ENCODE results near the gene OPN1LW. TPM values are rescaled to one million over a fixed set of nuclear protein-coding genes. Genes with fewer than 3 reads are reported as not detected.

Gene OPN1LW
- total RNA-seq, 2 donors from 2014 or later, result not detected

DNA sequence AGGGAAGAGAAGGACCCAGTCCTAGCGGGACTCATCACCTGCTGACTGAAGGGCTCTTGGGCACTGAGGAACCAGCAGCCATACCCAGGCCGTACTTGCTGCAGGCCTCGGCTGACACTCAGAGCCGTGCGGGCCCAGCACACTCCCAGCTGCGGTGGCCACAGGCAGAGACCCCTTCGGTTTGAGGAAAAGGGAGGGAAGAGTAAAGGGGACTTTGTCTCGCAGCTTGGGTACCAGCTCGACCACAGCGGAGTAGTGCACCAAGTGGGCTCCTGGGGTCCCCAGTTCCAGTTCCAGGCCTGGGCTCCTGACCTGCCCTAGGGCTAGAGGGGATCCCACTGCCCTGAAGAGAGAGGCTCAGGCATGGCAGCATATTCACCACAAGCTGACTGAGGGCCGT lies 17.9 kb upstream of the OPN1LW start:
- no peak for DNase-seq (ENCODE audit: low spot score)
- TF ChIP-seq POLR2A (IDR thresholded peaks at IDR 0.05) (no peak), POLR2AphosphoS5 (IDR thresholded peaks at IDR 0.05) (no peak)
- TF ChIP-seq, protein P1, sequence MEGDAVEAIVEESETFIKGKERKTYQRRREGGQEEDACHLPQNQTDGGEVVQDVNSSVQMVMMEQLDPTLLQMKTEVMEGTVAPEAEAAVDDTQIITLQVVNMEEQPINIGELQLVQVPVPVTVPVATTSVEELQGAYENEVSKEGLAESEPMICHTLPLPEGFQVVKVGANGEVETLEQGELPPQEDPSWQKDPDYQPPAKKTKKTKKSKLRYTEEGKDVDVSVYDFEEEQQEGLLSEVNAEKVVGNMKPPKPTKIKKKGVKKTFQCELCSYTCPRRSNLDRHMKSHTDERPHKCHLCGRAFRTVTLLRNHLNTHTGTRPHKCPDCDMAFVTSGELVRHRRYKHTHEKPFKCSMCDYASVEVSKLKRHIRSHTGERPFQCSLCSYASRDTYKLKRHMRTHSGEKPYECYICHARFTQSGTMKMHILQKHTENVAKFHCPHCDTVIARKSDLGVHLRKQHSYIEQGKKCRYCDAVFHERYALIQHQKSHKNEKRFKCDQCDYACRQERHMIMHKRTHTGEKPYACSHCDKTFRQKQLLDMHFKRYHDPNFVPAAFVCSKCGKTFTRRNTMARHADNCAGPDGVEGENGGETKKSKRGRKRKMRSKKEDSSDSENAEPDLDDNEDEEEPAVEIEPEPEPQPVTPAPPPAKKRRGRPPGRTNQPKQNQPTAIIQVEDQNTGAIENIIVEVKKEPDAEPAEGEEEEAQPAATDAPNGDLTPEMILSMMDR (IDR thresholded peaks at IDR 0.05), result no peak
- Histone ChIP-seq H3K9me3 (no peaks in the 10 kb centered on the region), H3K27me3 (replicated peaks; ENCODE audit: insufficient read depth) (no peaks in the 10 kb centered on the region), H3K4me1 (replicated peaks) (no peaks in the 10 kb centered on the region), H3K4me3 (no peak overlapping the region), H3K36me3 (no peaks in the 10 kb centered on the region), H3K27ac (no peak overlapping the region)
- intact Hi-C loops (cut with DNase I), result no loop called here
- no CpG with 5 or more reads among the region's 11 CpGs for WGBS

DNA sequence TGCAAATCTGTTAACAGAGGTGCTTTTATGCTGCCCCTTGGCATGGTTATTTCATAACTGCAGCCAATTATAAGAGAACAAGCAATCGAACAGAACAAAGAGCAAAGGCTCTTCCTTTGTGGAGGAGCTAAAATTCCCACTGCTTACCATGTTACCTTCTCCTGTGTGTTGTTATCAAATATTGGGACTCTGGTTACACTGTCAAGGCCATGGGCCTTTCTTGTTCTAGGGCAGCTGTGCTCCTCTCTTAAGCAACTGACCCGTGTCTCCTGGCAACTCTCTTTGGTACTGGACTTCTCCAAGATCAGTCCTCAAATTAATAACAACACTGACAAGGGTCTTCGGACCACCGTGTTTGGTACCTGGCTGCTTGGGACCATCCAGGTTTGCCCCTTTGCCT lies 12.1 kb upstream of the OPN1LW start:
- Histone ChIP-seq H3K27ac (no peak overlapping the region), H3K36me3 (no peaks in the 10 kb centered on the region), H3K4me1 (replicated peaks) (no peaks in the 10 kb centered on the region), H3K9me3 (no peaks in the 10 kb centered on the region), H3K27me3 (replicated peaks; ENCODE audit: insufficient read depth) (no peaks in the 10 kb centered on the region), H3K4me3 (no peak overlapping the region)
- intact Hi-C loops (cut with DNase I), result no loop called here
- WGBS, result 69% methylated on average over 4 of the region's 4 CpGs
- TF ChIP-seq POLR2A (IDR thresholded peaks at IDR 0.05), result no peak
- TF ChIP-seq POLR2AphosphoS5 (IDR thresholded peaks at IDR 0.05), result no peak
- TF ChIP-seq, protein P1 (IDR thresholded peaks at IDR 0.05), result no peak
- DNase-seq (ENCODE audit: low spot score), result no peak

DNA sequence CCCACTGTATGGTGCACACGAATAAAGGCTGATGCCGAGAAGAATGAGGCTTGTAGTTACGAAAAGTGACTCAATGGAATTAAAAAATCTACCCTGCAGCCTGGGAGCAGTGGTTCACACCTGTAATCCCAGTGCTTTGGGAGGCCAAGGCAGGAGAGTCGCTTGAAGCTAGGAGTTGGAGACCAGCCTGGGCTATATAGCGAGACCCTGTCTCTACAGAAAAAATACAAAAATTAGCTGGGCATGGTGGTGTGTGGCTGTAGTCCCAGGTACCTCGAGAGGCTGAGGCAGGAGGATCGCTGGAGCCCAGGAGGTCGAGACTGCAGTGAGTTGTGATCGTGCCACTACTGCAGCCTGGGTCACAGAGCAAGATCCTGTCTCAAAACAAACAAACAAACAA lies 11.7 kb upstream of the OPN1LW start:
- 99% methylated on average over 9 of the region's 9 CpGs for WGBS
- Histone ChIP-seq H3K4me3 (no peak overlapping the region), H3K27me3 (replicated peaks; ENCODE audit: insufficient read depth) (no peaks in the 10 kb centered on the region), H3K4me1 (replicated peaks) (no peaks in the 10 kb centered on the region), H3K36me3 (no peaks in the 10 kb centered on the region), H3K9me3 (no peaks in the 10 kb centered on the region), H3K27ac (no peak overlapping the region)
- intact Hi-C loops (cut with DNase I), result no loop called here
- no peak for DNase-seq (ENCODE audit: low spot score)
- TF ChIP-seq POLR2A (IDR thresholded peaks at IDR 0.05), result no peak
- TF ChIP-seq, protein P1 (IDR thresholded peaks at IDR 0.05), result no peak
- TF ChIP-seq POLR2AphosphoS5 (IDR thresholded peaks at IDR 0.05), result no peak

DNA sequence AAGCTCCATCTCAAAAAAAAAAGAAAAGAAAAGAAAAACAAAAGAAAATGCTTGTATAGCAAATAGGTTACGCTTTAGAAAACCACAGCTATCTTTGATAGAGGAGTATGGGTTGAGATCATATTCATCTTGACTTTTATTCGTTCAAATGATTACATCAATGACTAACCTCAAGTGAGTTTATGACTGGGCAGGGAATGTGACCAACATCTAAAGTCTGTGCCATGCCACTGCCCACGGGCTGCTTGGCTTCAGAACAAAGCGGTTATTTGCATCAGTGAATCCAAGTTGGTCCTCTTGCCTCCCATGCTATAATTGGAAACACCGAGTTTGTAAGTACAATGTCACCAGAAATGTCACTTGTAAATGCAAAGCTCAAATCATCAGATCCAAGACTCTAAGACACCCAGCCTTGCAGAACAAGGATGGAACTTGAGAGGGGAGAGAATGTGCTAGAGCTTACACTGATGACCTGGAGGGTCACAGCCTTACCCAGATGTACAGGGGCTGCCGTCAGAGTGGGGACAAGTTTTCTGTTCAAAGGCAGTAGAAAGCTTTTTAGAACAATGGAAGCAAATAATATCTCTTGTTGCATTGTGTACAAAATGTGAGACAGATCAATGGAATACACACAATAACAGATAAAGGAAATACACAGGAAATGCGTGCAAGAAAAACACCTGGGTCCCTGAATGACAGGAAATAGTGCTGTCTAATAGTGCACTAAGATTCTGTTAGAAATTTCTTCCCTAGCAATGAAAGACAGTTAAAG lies 8.4 kb upstream of the OPN1LW start:
- H3K27me3 ChIP-seq (replicated peaks; ENCODE audit: insufficient read depth), result no peaks in the 10 kb centered on the region
- TF ChIP-seq, protein P1 (IDR thresholded peaks at IDR 0.05), result no peak
- no peak for TF ChIP-seq POLR2A (IDR thresholded peaks at IDR 0.05)
- TF ChIP-seq POLR2AphosphoS5 (IDR thresholded peaks at IDR 0.05), result no peak
- intact Hi-C loops (cut with DNase I), result no loop called here
- H3K9me3 ChIP-seq, result no peaks in the 10 kb centered on the region
- no peaks in the 10 kb centered on the region for H3K36me3 ChIP-seq
- no peaks in the 10 kb centered on the region for H3K4me1 ChIP-seq (replicated peaks)
- DNase-seq (ENCODE audit: low spot score), result no peak
- no peak overlapping the region for H3K4me3 ChIP-seq
- 72% methylated on average over 7 of the region's 7 CpGs for WGBS
- no peak overlapping the region for H3K27ac ChIP-seq

DNA sequence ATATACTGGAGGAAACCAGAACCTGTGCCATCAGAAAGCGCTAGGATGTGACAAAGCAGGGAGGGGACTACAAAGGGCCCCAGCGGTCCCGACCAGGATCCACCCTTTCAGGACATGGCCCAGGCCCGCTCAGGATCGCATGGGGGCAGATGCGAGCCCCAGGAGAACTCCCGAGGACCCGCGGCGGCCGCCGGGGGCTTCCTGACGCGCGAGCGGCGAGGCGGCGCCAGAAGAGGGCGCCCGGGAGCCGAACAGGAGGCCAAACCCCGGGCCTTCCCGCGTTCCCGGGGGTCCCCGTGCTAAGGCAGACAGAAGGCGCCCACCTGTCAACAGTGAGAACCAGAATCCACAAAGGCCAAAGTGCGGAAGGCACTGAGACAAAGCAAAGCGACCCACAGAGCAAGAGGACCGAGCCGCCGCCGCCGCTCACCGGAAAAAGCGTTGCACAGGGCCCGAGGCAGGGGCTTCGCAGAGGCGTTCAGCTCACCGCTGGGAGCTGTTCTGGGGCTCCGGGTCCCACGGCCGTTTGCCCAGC lies 7.3 kb upstream of the OPN1LW start:
- intact Hi-C loops (cut with DNase I), result no loop called here
- H3K9me3 ChIP-seq, result no peaks in the 10 kb centered on the region
- H3K4me1 ChIP-seq (replicated peaks), result no peaks in the 10 kb centered on the region
- TF ChIP-seq POLR2AphosphoS5 (IDR thresholded peaks at IDR 0.05) (peak; percentile 18), POLR2A (IDR thresholded peaks at IDR 0.05) (no peak)
- TF ChIP-seq, protein P1 (IDR thresholded peaks at IDR 0.05), result peak; percentile 30 to 66 (median 58)
- DNase-seq (ENCODE audit: low spot score), result peak; percentile 44
- no peak overlapping the region for H3K27ac ChIP-seq
- H3K27me3 ChIP-seq (replicated peaks; ENCODE audit: insufficient read depth), result no peaks in the 10 kb centered on the region
- peak overlapping the region in 1 of 2 donors; percentile 11 for H3K4me3 ChIP-seq
- 0% methylated on average over 7 of the region's 44 CpGs for WGBS
- no peaks in the 10 kb centered on the region for H3K36me3 ChIP-seq
